Activated CD4-positive, alpha-beta memory T cell treated with anti-CD3 and anti-CD28 coated beads, Interleukin-2, amount 10 ng/mL, durations not matched to agents 7 days and 5 days (primary cell): ENCODE measurements around the gene RIMS3. TPM values are rescaled to one million over a fixed set of nuclear protein-coding genes. Genes with fewer than 3 reads are reported as not detected.
"Not testable (repeated sequence)": the region's sequence is repeated elsewhere in the genome, so short reads cannot be mapped to it uniquely, and the experiment has no call there.

Source experiments
- CTCF ChIA-PET: fragments of 350-600 bp; sonication (Branson Sonifier 250); formaldehyde crosslinking; loops from one replicate; lab custom pipeline; 2021; ENCODE audit warnings: antibody characterized with exemption, inconsistent platforms; lab: Charles Lee
- POLR2A ChIA-PET: fragments of 350-600 bp; sonication (Branson Sonifier 250); formaldehyde crosslinking; loops from one replicate; lab custom pipeline; 2021; ENCODE audit warnings: antibody characterized with exemption; lab: Charles Lee
- DNase-seq: peaks from one replicate; pipeline ENCODE4 v3.0.0-alpha.2; 2020
- H3K27ac Mint-ChIP-seq: one replicate; pipeline ENCODE4 v1.8.0; 2021; ENCODE audit warnings: mild to moderate bottlenecking, mixed read lengths
- H3K27me3 Mint-ChIP-seq: one replicate; pipeline ENCODE4 v1.8.0; 2021; ENCODE audit warnings: mixed read lengths
- H3K36me3 Mint-ChIP-seq: one replicate; pipeline ENCODE4 v1.8.0; 2021; ENCODE audit warnings: low read depth, mixed read lengths
- H3K4me1 Mint-ChIP-seq: one replicate; pipeline ENCODE4 v1.8.0; 2021; ENCODE audit warnings: mixed read lengths
- H3K4me3 Mint-ChIP-seq: one replicate; pipeline ENCODE4 v1.8.0; 2021; ENCODE audit warnings: mild to moderate bottlenecking, mixed read lengths
- H3K9me3 Mint-ChIP-seq: one replicate; pipeline ENCODE4 v1.8.0; 2021; ENCODE audit warnings: mixed read lengths
- total RNA-seq, 2 experiments: library from RNA; stranded (reverse); gene quantifications; one replicate each; pipeline ENCODE4 v1.2.3, GENCODE V29; 2021

Gene RIMS3
- total RNA-seq, 2 experiments from 2014 or later, result 5.6 to 6.1 TPM

DNA sequence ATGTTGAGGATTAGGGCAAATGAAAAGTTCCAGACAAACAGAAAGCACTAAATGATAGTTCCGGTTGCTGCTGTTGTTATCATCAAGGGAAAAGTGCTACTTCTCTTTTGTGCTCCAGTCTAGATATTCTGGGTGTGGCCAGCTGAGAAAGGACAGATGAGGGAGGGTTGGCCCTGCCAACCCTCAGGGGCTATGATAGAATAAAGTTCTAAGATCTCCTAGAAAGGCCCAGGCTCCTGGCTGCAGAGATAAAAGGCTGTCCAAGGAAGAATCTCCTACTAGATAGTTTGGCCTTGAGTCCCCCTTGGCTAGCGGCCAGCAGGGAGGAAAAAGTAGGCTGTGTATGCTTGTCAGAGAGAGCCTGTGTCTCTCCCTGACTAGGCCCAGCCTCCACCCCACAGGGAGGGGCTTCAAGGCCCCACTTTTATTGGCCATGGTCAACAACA, 31.5 kb downstream of the RIMS3 start:
- POLR2A ChIA-PET, result no interaction called here
- no peaks in the 10 kb centered on the region for H3K27me3 Mint-ChIP-seq
- H3K9me3 Mint-ChIP-seq, result peaks cover 2% of the 10 kb centered on the region
- CTCF ChIA-PET, result no interaction called here
- H3K4me3 Mint-ChIP-seq, result no peak overlapping the region
- peaks cover 5% of the 10 kb centered on the region for H3K36me3 Mint-ChIP-seq
- DNase-seq, result no peak
- no peak overlapping the region for H3K27ac Mint-ChIP-seq
- peaks cover 26% of the 10 kb centered on the region for H3K4me1 Mint-ChIP-seq

DNA sequence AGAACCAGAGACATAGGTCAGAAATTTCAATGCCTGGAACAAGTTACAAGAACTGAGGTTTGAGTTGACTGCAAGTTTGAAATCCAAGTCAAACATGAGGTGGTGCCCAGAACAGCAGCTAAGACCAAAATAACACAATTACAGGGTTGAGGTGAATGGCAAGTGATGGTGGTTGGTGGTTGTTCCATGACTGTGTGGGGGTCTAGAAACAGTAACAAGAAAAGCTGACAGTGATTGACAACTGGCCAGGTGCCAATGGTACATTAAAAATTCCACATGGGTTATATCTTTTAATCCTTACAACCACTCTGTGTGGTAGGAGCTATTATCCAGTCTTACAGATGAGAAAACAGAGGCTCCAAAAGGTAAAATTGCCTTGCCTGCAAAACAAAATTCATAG, 32.0 kb downstream of the RIMS3 start:
- CTCF ChIA-PET, result no interaction called here

DNA sequence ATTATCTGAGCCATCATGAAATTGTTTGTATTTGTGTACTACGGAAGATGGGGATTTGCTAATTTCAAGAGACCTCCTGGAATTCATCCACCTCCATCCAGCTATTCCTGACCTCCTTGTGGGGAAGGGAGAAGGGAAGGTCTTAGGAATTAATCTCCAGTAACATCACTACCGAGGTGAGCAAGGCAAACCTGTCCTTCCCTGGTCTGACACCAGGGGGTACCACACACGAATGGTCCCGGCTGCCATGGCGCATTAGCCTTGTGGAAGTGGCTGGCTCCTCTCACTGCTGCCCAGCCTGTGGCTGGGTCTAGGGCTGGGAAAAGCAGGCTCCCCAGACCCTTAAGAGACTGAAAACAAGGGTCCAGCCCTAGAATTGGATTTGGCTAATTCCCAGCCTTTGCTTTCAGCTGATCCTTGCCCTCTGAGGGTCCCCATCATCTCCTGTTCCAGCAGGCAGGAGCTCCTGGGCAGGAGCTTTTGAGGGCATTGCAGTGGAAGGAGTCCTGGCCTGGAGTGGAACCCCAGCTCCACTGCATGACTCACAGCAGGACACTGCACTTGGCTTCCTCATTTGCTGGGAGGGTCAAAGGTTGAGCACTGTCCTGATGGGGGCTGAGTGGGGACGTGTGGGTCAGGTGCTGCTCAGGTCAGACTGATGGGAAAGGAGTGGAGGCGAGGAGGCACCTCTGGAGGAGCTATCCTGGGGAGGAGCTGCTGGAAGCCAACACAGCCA, 34.8 kb downstream of the RIMS3 start:
- Mint-ChIP-seq H3K36me3 (peaks cover 5% of the 10 kb centered on the region), H3K27ac (no peak overlapping the region)

More for the DNA sequence above, 32.0 kb downstream of the RIMS3 start:
- Mint-ChIP-seq H3K4me3 (no peak overlapping the region), H3K27ac (no peak overlapping the region), H3K36me3 (peaks cover 5% of the 10 kb centered on the region), H3K9me3 (peaks cover 2% of the 10 kb centered on the region), H3K27me3 (no peaks in the 10 kb centered on the region), H3K4me1 (peaks cover 31% of the 10 kb centered on the region)
- no peak for DNase-seq
- POLR2A ChIA-PET, result no interaction called here

DNA sequence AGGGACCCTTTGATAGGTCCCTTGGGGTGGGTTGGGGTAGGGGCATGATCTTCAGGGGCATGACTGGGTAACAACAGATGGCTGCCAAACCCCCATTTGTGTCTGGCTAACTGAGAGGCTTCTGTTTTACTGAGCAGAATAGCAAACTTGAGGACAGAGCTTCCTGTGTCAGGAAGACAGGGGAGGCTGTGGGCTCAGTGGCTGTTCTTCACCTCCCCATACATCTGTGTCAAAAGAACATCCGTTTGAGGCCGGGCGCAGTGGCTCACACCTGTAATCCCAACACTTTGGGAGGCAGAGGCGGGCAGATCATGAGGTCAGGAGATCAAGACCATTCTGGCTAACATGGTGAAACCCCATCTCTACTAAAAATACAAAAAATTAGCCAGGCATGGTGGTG, 35.9 kb downstream of the RIMS3 start:
- H3K27me3 Mint-ChIP-seq, H3K4me3 Mint-ChIP-seq, H3K36me3 Mint-ChIP-seq, H3K9me3 Mint-ChIP-seq: not testable (repeated sequence)
- Mint-ChIP-seq H3K4me1 (peaks cover 26% of the 10 kb centered on the region), H3K27ac (peak overlapping the region; percentile 68)
- DNase-seq, result peak; percentile 44
- POLR2A ChIA-PET, result interaction anchor here (0.9 kb wide), 1 partner anchor 61 kb away, joined by 5 read pairs; the partner anchor contains the start of gene NFYC
- CTCF ChIA-PET, result interaction anchor here (0.6 to 1.9 kb wide), 2 partner anchors 32 to 220 kb away, joined by 3 to 4 read pairs; no protein-coding TSS in a partner anchor

More for the DNA sequence above, 34.8 kb downstream of the RIMS3 start:
- peak; percentile 27 for DNase-seq
- Mint-ChIP-seq H3K27me3 (no peaks in the 10 kb centered on the region), H3K4me3 (no peak overlapping the region), H3K4me1 (peaks cover 34% of the 10 kb centered on the region), H3K9me3 (peaks cover 2% of the 10 kb centered on the region)
- CTCF ChIA-PET, result interaction anchor here (1.9 kb wide), 1 partner anchor 219 kb away, joined by 4 read pairs; no protein-coding TSS in a partner anchor
- POLR2A ChIA-PET, result interaction anchor here (0.9 kb wide), 1 partner anchor 61 kb away, joined by 4 read pairs; the partner anchor contains the start of gene NFYC

DNA sequence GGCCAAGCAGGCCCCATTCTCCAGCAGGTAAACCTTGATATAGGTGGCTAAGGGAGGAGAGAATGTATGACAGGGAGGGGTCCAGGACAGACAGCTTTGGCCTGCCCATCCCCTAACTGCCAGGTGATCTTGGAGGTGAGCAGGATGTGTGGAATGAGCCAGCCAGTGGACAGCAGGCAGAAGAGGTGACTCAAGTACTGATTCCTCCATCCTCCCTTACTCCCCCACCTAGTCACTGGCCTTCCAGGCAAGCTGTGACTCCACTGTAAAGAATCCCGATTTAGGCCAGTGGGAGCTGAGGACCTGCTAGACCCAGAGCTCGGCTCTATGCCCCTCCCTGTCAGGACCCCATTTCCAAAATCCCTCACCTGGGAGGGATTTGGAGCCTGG, 36.6 kb downstream of the RIMS3 start:
- no peaks in the 10 kb centered on the region for H3K27me3 Mint-ChIP-seq
- H3K36me3 Mint-ChIP-seq, result no peaks in the 10 kb centered on the region
- peaks cover 26% of the 10 kb centered on the region for H3K4me1 Mint-ChIP-seq
- no peak for DNase-seq
- ChIA-PET POLR2A (interaction anchor here (0.9 kb wide), 1 partner anchor 62 kb away, joined by 5 read pairs; the partner anchor contains the start of gene NFYC), CTCF (no interaction called here)
- H3K9me3 Mint-ChIP-seq, result no peaks in the 10 kb centered on the region
- H3K27ac Mint-ChIP-seq, result peak overlapping the region; percentile 65
- no peak overlapping the region for H3K4me3 Mint-ChIP-seq

DNA sequence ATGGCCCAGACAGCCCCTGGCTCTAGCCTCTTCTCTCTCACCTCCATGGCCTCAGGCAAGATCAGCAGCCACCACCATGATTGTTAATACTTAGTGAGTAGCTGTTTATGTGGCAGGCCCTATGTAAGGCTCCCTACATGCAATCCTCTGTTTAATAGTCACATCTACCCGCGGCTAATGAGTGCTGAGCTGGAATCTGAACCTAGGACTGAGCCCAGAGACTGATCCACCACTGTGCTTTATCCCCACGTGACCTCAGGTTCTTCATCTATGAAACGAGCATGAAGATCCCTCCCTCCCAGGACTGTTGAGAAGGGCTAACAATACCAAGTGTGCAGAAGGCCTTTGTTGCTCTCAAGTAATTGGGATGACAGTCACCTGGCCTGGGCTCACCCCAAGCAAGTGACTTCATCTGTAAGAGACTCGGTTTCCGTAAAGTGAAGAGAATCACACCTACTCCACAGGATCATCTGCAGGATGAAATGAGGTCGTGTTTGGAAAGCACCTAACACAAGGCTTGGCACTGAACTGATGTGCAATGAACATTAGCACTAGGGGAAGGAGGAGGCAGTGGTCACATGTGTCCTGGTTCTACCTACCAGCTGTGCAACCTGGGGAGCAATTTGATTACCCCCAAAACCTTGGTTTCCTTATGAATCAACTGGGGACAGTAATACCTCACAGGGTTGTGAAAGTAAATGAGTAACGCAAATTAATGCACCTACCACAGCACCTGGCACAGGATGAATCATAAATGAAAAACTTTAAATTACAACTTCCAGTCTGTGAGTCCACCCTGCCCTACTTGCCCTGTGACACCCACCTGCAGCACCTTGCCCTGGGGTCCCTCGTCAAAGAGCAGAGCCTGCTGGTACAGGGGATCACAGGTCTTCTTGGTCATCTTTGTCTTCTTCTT, 37.2 kb downstream of the RIMS3 start:
- Mint-ChIP-seq H3K27ac (peak overlapping the region; percentile 65), H3K4me1 (peaks cover 26% of the 10 kb centered on the region), H3K27me3 (no peaks in the 10 kb centered on the region), H3K36me3 (no peaks in the 10 kb centered on the region), H3K4me3 (no peak overlapping the region), H3K9me3 (no peaks in the 10 kb centered on the region)
- POLR2A ChIA-PET, result interaction anchor here (0.9 to 1.1 kb wide), 2 partner anchors 63 kb away, joined by 3 to 5 read pairs; partner anchors contain the start of gene NFYC
- CTCF ChIA-PET, result no interaction called here
- peak; percentile 28 for DNase-seq

DNA sequence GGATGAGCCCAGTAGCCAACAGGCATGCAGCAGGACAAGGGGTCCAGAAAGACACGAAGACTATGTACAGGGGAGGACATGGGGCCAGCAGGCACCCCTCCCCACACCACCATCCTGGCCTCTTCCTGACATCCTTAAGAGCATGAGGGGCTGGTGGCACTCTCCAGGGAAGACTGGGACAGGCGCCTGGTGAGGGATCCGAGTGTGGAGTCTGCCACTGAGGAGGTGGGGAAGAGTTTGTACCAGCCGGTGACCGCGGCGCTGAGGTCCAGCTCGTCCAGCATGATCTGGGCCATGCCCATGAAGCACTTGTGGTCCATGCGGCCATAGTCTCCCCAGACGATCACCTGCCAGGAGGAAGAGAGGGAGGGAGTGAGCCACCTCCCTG, 39.1 kb downstream of the RIMS3 start:
- no peak overlapping the region for H3K27ac Mint-ChIP-seq
- H3K27me3 Mint-ChIP-seq, result no peaks in the 10 kb centered on the region
- H3K4me3 Mint-ChIP-seq, result no peak overlapping the region
- H3K36me3 Mint-ChIP-seq, result no peaks in the 10 kb centered on the region
- H3K9me3 Mint-ChIP-seq, result no peaks in the 10 kb centered on the region
- no peak for DNase-seq
- CTCF ChIA-PET, result no interaction called here
- peaks cover 26% of the 10 kb centered on the region for H3K4me1 Mint-ChIP-seq
- POLR2A ChIA-PET, result no interaction called here

DNA sequence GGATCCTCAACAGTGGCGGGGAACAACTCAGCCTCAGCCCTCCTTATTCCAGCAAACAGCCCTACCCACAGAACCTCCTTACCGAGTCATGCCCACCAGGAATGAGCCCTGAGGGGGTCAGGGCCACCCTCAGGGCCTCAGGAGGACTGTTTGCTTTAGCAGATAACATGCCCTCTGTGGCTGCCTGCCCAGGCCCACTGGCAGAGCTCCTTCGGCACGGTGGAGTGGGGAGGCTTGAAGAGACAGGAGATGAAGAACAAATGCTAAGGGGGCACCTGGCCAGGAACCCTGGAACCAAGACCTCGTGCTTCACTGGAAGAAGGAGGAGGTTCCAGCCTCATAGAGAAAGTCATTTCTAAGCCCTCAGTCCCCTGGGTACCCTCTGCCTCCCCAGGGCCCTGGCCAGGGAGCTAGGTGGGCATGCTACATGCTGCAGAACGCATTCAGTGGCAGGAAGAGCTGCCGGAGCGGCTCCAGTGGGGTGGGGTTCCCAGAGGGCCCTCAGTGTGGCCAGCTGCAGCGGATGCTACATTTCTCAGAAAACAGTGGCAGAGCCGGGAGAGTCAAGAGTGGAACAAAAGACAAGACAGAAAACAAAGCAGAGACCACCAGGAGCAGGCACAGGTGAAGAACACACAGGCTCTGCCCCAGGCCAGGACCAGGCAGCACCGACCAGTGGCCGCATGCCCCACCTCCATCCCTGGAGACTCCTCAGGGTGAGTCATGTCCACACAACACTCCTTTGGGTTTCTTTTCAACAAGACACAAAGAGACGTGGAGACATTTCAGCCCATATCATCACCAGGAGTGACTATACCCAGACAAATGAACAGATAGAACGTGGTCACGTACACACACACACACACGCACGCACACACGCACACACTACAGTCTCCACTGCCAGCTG, 39.8 kb downstream of the RIMS3 start:
- ChIA-PET CTCF (interaction anchor here (0.8 kb wide), 1 partner anchor 44 kb away, joined by 4 read pairs; no protein-coding TSS in a partner anchor), POLR2A (no interaction called here)
- H3K27ac Mint-ChIP-seq, result no peak overlapping the region
- DNase-seq, result no peak
- no peaks in the 10 kb centered on the region for H3K27me3 Mint-ChIP-seq
- H3K36me3 Mint-ChIP-seq, result no peaks in the 10 kb centered on the region
- peaks cover 26% of the 10 kb centered on the region for H3K4me1 Mint-ChIP-seq
- H3K4me3 Mint-ChIP-seq, result no peak overlapping the region
- H3K9me3 Mint-ChIP-seq, result no peaks in the 10 kb centered on the region

DNA sequence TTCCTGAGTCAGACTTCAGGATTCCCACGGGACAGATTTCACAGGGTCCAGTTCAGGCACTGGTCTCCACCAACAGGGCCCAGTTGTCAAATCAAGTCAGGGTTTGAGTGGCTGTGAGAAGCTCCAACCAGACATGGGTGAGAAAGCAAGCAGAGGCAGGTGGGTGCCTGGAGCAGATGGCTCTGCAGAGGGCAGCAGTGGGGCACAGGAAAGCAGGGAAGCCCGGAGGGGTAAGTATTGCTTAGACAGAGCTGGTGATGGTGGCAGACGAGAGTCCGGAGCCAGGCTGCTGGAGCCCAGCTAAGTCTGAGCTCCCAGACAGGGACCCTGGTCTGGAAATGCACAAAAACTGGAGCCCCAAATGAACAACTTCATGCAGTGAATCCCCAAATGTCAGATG, 40.4 kb downstream of the RIMS3 start:
- Mint-ChIP-seq H3K9me3 (peaks cover under 1% of the 10 kb centered on the region), H3K27ac (no peak overlapping the region), H3K27me3 (no peaks in the 10 kb centered on the region), H3K4me1 (peaks cover 21% of the 10 kb centered on the region), H3K4me3 (no peak overlapping the region), H3K36me3 (no peaks in the 10 kb centered on the region)
- no peak for DNase-seq
- CTCF ChIA-PET, result interaction anchor here (0.8 kb wide), 1 partner anchor 44 kb away, joined by 4 read pairs; no protein-coding TSS in a partner anchor
- POLR2A ChIA-PET, result no interaction called here

DNA sequence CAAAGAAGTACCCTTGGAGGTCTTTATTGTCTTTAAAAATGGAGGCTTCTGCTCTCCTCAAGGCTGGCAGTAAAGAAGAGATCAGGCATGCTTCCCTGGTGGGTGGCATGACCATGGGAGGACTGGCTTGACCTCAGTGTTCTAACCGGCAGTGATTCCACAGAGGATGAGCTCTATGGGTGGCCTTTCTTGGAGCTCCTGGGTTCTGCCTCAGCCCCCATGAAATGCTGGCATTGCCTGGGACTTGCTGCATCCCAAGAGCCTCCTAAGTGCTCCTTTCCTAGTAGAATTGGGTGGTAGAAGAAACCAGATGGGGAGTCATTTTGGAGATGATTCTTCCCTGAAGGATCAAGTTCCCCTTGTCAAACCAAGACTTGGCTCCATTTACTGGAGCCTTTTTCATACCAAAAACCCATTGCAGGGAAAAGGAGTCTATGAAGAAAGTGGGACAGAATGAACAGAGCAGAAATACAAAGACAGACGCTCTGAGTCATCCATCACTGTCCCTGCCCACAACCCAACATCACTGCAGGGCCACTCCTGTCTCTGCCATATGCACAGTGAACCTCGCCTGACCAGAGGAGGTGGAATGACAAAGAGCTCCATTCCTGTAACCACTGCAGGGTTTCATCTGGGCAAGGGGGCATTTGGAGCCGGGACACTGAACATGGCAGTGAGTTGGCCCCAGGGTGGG, 42.4 kb downstream of the RIMS3 start:
- POLR2A ChIA-PET, result no interaction called here
- H3K4me3 Mint-ChIP-seq, result no peak overlapping the region
- H3K27ac Mint-ChIP-seq, result no peak overlapping the region
- no peaks in the 10 kb centered on the region for H3K27me3 Mint-ChIP-seq
- H3K9me3 Mint-ChIP-seq, result peaks cover 6% of the 10 kb centered on the region
- peaks cover 2% of the 10 kb centered on the region for H3K4me1 Mint-ChIP-seq
- CTCF ChIA-PET, result no interaction called here
- no peaks in the 10 kb centered on the region for H3K36me3 Mint-ChIP-seq
- no peak for DNase-seq

DNA sequence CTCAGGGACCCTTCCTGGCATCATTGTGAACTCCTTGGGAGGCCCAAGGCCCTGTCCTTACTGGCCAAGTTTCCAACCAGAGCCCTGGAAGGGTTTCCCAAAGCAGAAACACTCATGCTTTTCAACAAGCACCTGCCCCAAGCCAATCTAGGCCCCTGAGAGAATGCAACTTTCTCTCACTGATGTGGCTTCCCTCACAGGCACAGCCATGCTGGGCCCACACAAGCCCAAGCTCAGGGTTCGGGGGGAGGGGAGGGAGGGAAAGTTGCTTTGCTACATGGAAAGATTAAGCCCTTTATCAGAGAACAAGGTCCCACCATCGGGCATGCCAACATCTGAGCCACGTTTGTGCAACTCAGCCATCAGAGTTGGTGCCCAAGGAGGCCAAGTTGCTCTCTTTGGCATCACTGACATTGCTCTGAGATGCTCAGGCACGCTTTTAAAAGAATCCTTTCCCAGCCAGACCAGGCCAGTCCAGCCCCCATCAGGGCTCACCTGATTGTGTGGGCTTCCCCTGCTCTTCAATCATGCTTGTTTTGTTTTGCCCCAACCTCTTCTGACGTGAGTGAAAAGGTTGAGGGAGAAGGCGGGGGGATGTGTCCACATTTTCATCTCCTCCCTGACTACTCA, 43.5 kb downstream of the RIMS3 start:
- POLR2A ChIA-PET, result no interaction called here
- Mint-ChIP-seq H3K4me3 (no peak overlapping the region), H3K27ac (no peak overlapping the region), H3K4me1 (no peaks in the 10 kb centered on the region), H3K9me3 (peaks cover 6% of the 10 kb centered on the region), H3K36me3 (no peaks in the 10 kb centered on the region), H3K27me3 (no peaks in the 10 kb centered on the region)
- no peak for DNase-seq
- CTCF ChIA-PET, result no interaction called here
